Measurements from ENCODE around the gene CYP2E1.

DNA sequence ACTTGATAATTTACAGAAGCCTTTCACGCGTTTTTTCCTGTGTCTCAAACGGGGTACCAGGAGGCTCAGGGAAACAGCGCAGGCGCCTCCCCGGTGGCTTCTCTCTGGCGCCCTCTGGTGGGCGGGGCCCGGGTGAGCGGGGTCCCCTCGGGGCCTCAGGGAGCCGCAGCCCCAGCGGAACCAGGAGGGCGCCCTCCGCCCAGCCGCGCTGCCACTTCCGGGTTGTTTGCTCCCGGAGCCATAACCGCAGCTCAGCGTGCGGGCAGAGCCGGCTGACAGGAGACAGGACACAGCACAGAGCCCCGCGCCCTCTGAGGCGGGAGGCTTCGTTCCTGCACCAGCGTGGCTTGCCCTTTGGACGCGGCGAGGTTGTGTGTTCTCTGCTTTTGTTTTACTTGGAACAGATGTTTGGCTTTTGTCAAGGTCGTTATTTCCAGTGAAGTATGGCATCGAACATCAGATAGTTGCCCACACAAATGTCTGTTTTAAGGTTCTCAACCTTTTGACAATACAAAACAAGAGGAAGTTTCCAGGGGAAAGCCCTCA, 6.9 kb upstream of the CYP2E1 start:
- peak; percentile 79 to 93 (median 83) for TF ChIP-seq CTCF (IDR thresholded peaks at IDR 0.05)
- TF ChIP-seq POLR2A (IDR thresholded peaks at IDR 0.05) = no peak

Measured in esophagus squamous epithelium (tissue), 4 donors.